ENCODE results near the gene FNBP1L.

DNA sequence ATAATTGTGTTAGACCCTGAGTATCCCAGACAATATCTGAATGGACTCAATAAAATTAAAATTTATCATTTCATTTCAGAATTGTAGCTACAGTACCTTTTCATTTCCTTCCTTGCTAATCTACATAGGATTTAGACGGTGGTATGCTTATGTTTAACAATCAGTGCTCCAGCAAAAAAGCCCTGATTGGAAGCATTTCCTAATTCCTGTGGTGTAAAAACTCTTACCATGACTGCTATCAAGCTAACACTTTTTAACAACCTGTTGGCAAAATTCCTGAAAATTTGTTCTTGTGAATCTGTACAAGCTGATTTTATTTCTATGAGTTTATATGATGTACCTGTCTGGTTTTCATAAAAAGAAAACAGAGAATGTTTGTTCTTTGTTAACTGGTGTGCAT, 5.2 kb upstream of the FNBP1L start:
- TF ChIP-seq, protein P1, sequence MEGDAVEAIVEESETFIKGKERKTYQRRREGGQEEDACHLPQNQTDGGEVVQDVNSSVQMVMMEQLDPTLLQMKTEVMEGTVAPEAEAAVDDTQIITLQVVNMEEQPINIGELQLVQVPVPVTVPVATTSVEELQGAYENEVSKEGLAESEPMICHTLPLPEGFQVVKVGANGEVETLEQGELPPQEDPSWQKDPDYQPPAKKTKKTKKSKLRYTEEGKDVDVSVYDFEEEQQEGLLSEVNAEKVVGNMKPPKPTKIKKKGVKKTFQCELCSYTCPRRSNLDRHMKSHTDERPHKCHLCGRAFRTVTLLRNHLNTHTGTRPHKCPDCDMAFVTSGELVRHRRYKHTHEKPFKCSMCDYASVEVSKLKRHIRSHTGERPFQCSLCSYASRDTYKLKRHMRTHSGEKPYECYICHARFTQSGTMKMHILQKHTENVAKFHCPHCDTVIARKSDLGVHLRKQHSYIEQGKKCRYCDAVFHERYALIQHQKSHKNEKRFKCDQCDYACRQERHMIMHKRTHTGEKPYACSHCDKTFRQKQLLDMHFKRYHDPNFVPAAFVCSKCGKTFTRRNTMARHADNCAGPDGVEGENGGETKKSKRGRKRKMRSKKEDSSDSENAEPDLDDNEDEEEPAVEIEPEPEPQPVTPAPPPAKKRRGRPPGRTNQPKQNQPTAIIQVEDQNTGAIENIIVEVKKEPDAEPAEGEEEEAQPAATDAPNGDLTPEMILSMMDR (conservative IDR thresholded peaks at IDR 0.05; ENCODE audit: low read length), result no peak
- no peak for TF ChIP-seq EZH2phosphoT487 (IDR thresholded peaks at IDR 0.05; ENCODE audit: borderline replicate concordance)

Data from Loucy (cell line).